GM12874 (cell line): ENCODE measurements around the gene RASA3.

ENCODE experiments used
- TF ChIP-seq, protein P1 (sequence below): IDR thresholded peaks from 2 replicates; pipeline ENCODE4 v1.5.1; 2011; ENCODE audit warnings: low read depth, mild to moderate bottlenecking, control low read depth, low read length, moderate library complexity; ENCODE audit not compliant: insufficient read depth

RASA3 gene

DNA sequence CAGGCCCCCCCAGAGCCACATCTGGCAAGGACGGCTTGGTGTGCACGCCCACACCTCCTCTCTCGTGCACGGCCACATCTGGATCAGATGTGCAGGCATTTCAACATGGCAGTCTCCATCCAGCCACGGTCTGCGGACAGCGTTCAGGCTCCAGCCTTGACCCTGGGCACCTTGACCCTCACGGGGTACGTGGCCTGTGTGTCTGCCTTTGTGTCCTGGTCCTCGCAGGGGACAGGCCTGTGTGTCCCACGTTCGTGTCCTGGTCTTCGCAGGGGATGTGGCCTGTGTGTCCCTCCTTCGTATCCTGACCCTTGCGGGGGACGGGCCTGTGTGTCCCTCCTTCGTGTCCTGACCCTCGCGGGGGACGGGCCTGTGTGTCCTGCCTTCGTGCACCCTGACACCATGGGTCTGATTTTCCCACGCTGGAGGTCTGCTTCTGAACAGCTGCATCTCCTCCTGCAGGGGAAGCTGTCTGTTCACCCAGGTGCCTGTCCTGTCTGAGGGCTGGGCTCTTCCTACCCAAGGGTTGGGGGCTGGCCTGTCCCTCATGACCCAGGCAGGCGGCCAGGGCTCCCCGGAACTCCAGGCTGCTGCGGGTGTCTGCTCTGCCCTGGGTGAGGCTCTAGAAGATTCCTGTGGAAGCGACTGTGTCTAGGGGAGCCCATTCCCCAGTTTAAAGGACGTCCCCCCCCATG lies 25.3 kb downstream of the RASA3 start:
- TF ChIP-seq, protein P1, sequence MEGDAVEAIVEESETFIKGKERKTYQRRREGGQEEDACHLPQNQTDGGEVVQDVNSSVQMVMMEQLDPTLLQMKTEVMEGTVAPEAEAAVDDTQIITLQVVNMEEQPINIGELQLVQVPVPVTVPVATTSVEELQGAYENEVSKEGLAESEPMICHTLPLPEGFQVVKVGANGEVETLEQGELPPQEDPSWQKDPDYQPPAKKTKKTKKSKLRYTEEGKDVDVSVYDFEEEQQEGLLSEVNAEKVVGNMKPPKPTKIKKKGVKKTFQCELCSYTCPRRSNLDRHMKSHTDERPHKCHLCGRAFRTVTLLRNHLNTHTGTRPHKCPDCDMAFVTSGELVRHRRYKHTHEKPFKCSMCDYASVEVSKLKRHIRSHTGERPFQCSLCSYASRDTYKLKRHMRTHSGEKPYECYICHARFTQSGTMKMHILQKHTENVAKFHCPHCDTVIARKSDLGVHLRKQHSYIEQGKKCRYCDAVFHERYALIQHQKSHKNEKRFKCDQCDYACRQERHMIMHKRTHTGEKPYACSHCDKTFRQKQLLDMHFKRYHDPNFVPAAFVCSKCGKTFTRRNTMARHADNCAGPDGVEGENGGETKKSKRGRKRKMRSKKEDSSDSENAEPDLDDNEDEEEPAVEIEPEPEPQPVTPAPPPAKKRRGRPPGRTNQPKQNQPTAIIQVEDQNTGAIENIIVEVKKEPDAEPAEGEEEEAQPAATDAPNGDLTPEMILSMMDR = no peak

DNA sequence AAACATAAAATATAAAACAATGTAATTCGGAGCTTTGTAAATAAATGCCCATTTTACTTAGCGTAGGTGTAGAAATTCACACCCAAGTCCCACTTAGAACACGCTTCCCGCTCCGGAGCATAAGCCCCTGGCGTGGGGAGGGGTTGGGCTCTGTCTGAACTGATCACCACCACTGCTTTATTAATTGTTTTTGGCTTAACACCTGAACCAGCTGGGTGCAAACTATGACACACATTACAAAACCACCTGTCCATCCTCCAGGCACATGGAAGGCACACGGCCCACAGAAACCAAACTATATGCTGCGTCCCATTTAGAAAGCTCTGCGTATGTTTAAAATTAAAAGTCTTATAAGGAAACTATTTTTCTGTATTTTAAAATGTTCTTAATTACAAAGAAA lies 25.9 kb downstream of the RASA3 start:
- TF ChIP-seq, protein P1 = no peak

DNA sequence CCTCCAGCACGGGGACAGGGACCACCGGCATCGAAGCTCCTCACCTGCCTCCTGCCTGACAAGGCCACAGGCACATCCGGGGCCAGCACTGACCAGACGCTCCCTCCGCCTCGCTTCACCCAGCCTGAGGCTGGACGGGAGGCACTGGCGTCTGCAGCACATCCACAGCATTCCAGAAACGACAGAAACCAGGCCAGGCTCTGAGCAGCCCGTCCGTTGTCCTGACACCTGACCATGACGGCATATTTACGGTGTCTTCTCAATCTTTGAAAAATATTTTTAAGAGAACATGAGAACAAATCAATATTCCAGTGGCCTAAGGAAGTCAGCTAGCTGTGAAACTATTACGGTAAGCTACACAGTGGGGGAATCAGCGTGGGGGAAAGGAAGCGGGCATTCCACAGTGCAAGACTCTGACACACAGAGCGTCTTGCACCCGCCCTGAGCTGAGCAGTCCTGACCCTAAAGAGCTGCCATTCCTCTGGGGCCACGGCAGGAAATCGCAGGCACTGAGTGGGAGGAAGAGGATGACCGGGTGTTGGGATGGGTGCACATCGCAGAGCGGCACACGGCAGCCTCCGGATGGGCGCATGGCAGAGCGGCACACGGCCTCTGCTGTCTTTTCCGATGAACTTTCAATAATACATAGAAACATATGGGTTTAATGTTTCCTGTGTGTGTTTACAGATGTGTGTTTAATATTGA lies 26.8 kb downstream of the RASA3 start:
- TF ChIP-seq, protein P1 = no peak

DNA sequence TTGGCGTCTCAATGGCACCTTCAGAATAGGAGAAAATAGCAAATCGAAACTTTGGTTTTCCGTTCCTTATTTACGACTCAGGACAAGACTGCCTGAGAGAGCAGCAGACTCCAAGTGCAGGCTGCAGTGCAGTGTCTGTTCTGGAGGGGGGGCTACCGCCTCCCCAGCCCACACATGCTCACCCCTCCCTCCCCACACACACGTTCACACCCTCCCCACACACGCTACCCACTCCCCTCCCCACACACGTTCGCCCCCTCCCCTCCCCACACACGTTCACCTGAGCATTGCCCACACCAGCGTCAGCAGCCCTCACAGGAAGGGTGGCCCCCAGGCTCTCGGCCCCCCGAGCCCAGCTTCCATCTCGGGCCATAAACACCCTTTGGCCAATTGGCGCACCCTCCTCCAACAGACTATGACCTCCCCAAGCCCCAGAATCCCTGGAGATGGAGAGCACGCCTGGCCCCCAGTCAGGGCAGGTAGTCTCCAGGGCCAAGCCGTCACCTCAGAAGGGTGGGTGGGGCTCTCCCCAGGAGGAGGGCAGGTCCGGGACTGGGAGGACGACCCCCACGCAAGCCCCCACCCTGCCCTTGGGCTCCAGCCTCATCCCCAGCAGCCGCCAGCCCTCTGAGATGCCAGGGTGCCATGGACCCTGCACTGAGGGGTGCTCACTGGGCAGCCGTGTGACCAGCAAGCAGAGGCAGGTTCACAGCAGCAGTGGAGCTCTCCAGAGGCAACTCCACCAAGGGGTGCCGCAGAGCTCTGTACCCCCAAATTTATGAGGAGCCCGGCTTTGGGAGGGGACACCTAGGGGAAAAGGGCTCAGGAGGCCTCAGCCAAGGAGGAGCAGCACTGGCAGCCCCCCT lies 27.5 kb downstream of the RASA3 start:
- TF ChIP-seq, protein P1 = no peak

DNA sequence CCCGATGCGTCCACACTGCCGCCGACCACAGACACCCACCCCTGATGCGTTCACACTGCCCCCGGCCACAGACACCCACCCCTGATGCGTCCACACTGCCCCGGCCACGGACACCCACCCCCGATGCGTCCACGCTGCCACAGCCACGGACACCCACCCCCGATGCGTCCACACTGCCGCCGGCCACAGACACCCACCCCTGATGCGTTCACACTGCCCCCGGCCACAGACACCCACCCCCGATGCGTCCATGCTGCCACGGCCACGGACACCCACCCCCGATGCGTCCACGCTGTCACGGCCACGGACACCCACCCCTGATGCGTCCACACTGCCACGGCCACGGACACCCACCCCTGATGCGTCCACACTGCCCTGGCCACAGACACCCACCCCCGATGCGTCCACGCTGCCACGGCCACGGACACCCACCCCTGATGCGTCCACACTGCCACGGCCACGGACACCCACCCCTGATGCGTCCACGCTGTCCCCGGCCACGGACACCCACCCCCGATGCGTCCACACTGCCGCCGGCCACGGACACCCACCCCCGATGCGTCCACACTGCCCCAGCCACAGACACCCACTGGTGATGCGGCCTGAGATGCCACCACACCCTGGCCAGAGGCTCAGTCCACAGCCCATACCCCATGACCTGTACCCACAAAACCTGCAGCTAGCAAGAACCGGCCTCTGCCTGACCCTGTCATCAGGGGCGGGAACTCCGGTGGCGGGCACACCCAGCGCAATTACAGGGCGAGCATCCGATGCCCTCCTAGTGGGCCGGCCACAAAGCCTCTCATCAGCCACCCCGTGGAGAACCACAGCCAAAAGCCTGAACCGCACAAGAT lies 28.4 kb downstream of the RASA3 start:
- TF ChIP-seq, protein P1 = no peak

DNA sequence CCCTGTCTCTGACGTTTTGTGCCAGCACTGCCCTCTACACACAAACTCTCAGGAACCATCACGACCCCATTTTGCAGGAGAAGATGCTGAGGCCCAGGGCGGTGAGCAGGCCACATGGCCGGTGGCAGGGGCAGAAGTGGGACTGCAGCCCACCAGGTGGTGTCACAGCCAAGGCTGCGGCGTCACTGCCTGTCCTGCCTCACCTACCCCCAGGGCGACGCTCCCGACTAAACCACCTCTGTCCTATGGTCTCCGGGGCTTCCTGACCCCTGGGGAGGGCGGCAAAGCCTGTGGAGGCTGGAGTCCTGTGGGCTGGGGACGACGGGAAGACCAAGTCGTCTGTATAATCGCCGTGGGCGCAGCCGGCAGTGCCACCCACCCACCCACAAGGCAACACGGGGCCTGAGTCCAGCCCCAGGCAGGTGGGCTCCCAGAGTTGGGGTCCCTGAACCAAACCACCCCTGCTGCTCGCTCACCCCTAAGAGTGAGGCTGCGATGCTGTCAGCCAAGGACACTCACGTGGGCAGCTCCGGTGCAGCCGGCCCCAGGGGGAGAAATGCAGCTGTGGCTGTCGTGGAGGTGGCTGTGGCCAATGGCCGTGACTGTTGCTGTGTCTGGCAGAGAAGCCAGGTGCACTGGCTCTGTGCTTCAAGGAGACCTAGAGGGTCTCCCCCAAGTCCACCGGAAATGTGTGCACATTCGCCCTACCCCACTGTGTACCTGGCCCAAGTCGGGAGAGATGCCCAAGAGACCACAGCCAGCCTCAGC lies 29.7 kb downstream of the RASA3 start:
- TF ChIP-seq, protein P1 = no peak
